Measurements from ENCODE around the gene WHRN.
A peak's percentile ranks its signal among the peaks of the same experiment; 100 is the strongest.

Gene WHRN

DNA sequence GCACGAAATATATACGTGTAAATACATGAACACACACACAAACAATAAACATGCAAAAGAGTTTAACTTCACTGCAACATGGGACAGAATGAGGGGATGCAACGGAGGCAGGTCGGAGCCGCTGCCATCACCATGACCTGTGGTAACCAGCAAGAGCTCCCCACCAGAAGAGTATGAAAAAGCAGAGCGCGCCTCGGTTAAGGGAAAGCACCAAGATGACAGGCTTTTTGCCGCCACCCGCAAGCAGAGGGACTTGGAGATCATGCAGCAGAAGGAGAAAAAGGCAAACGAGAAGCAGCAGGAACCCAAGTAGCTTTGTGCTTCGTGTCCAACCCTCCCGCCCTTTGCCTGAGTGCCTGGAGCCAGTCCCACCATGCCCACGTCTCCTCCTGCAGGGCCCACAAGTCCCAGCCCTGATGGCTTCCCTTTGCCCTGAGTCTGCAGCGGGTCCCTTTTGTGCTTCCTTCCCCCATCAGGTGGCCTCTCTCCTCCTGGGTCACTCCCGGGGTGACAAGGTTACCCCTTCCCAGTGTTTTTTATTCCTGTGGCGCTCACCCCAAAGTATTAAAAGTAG is 13.8 kb downstream of the WHRN start:
- ChIA-PET CTCF (no interaction called here), POLR2A (no interaction called here)
- DNase-seq (ENCODE audit: extremely low spot score): no peak
- TF ChIP-seq CTCF (IDR thresholded peaks at IDR 0.05; ENCODE audit: control extremely low read depth, extremely low read depth, low read depth, missing control alignments): no peak

DNA sequence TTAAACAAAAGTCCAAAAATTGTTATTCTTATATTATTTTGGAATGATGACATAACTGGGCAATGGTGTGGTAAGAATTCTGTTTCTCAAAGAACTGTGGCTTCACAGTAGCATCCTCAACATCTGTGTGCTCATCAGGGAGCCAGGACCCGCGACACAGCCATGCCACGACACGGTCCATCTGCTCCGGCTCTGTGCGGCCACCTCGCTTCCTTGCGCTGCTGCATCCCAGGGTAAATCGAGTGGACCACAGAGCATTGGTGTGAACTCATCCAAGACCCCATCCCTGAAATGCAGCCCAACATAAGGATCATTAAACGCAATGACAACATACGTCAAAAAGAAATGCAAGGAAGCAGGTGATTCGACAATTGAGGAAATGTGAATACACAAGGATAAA is 15.3 kb downstream of the WHRN start:
- no peak for TF ChIP-seq CTCF (IDR thresholded peaks at IDR 0.05; ENCODE audit: control extremely low read depth, extremely low read depth, low read depth, missing control alignments)
- CTCF ChIA-PET: interaction anchor here (3.2 kb wide), 1 partner anchor 13 kb away, joined by 39 read pairs; the partner anchor contains the start of gene WHRN
- DNase-seq (ENCODE audit: extremely low spot score): no peak
- POLR2A ChIA-PET: no interaction called here

- ChIA-PET CTCF (interaction anchor here (0.8 to 6.7 kb wide), 21 partner anchors 8 to 197 kb away, joined by 3 to 84 read pairs (median 5); partner anchors contain the start of gene WHRN), POLR2A (no interaction called here)
- TF ChIP-seq CTCF (IDR thresholded peaks at IDR 0.05; ENCODE audit: control extremely low read depth, extremely low read depth, low read depth, missing control alignments): no peak
- DNase-seq (ENCODE audit: extremely low spot score): no peak
Measured at GRCh38 chr9:114488398-114489129, 16.7 kb downstream of the WHRN start.

DNA sequence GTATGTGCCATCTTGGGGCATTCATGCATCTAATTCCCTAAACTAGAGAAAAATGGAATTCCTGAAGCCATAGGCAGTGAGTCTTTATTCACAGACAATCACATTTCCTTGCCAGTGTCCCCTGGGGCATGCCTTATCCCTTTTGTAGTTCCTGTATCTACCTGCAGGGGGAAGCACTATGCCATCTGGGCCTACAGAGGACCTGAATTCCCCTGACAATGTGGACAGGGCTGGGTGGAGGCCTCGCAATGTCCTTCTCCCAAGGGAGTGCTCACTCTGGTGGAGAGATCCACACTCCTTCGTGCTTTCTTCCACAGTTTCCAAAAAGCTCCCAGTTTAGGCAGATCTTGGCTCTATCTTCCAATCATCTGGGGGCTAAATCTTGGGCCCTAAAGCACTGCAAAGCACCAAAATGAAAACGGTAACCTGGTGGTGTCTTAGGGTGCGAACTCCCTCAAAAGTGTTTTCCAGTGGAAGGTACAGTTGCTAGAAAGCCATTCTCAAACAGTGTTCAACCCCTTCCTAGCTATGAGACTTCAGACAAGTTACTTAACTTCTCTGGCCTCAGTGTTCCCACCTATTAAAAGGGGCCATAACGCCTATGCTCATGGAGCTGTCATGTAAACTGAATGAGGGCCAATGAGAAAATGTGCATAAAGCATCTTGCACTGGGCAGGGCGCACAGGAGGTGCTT is 17.5 kb downstream of the WHRN start:
- ChIA-PET POLR2A (no interaction called here), CTCF (interaction anchor here (0.7 to 6.7 kb wide), 33 partner anchors 9 to 198 kb away, joined by 3 to 84 read pairs (median 4); partner anchors contain the start of genes ATP6V1G1 and WHRN)
- peak; percentile 70 for DNase-seq (ENCODE audit: extremely low spot score)

DNA sequence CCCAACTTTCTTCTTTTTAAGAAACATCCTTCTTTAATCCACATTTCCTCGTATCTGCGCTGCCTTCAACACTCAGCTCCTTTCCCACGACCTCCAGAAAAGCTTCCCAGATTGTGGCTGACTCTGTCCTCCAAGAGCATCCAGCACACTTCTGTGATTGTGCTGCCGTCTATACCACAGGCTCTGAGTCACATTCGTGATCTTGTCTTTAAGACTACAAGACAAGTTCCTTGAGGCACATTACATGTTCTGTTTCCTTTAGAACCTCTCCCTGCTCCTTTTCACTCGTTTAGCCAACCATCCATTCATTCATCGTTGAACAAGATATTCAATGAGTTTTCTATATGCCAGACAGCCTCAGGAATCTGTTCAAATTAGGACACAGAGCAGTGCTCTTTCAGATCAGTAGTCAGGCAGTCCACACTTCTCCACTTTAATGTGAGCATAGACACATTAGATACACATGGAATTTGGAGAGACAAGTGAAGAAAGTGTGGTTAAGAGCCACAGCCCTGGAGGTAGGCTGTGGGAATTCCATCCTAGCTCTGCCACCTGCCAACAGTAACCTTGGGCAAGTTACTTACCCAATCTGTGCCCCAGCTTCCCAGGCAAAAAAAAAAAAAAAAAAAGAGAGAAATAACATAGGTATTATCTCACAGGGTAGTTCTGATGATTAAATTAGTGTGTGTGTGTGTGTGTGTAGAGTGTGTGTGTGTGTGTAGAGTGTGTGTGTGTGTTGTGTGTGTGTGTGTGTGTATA is 18.9 kb downstream of the WHRN start:
- no peak for TF ChIP-seq CTCF (IDR thresholded peaks at IDR 0.05; ENCODE audit: control extremely low read depth, extremely low read depth, low read depth, missing control alignments)
- POLR2A ChIA-PET: no interaction called here
- no peak for DNase-seq (ENCODE audit: extremely low spot score)
- CTCF ChIA-PET: interaction anchor here (0.7 to 6.7 kb wide), 33 partner anchors 10 to 168 kb away, joined by 3 to 84 read pairs (median 3); partner anchors contain the start of genes ATP6V1G1 and WHRN

More for the DNA sequence above, 17.5 kb downstream of the WHRN start:
- TF ChIP-seq CTCF (IDR thresholded peaks at IDR 0.05; ENCODE audit: control extremely low read depth, extremely low read depth, low read depth, missing control alignments): peak; percentile 80

Data from GM10248 (cell line).